ENCODE data around the gene GABRR3. TPM values are rescaled to one million over a fixed set of nuclear protein-coding genes. Genes with fewer than 3 reads are reported as not detected.

Gene GABRR3
- total RNA-seq, 1 donor from 2014 or later: not detected

DNA sequence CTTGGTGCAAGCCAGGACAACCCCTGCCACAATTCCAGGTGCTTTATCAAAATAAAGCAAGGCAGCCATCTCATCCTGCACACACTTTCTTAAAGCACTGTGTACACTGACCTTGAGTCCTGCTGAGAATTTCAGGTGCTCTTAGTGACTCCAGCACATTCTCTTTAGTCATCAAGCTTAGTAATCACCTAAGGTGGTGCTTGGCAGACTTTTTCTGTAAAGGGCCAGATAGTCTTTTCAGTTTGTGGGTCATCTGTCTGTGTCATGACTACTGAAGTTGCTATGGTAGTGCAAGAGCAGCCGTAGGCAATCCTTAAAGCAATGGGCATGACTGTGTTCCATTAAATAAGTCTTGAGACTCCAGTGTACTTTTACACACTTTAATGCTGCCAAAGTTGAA, 99.3 kb downstream of the GABRR3 start:
- no peak overlapping the region for H3K4me3 ChIP-seq
- no peaks in the 10 kb centered on the region for H3K4me1 ChIP-seq
- no peaks in the 10 kb centered on the region for H3K27me3 ChIP-seq
- intact Hi-C loops (cut with DNase I): no loop called here
- no peak for TF ChIP-seq POLR2A (IDR thresholded peaks at IDR 0.05)
- TF ChIP-seq, protein P1, sequence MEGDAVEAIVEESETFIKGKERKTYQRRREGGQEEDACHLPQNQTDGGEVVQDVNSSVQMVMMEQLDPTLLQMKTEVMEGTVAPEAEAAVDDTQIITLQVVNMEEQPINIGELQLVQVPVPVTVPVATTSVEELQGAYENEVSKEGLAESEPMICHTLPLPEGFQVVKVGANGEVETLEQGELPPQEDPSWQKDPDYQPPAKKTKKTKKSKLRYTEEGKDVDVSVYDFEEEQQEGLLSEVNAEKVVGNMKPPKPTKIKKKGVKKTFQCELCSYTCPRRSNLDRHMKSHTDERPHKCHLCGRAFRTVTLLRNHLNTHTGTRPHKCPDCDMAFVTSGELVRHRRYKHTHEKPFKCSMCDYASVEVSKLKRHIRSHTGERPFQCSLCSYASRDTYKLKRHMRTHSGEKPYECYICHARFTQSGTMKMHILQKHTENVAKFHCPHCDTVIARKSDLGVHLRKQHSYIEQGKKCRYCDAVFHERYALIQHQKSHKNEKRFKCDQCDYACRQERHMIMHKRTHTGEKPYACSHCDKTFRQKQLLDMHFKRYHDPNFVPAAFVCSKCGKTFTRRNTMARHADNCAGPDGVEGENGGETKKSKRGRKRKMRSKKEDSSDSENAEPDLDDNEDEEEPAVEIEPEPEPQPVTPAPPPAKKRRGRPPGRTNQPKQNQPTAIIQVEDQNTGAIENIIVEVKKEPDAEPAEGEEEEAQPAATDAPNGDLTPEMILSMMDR (IDR thresholded peaks at IDR 0.05): no peak
- TF ChIP-seq POLR2AphosphoS5 (IDR thresholded peaks at IDR 0.05; ENCODE audit: insufficient read depth in 1 of 2, low read depth in 1 of 2): no peak
- H3K27ac ChIP-seq: no peak overlapping the region
- no peak for DNase-seq (ENCODE audit: extremely low spot score in 2 of 2)
- no peaks in the 10 kb centered on the region for H3K9me3 ChIP-seq
- H3K36me3 ChIP-seq: peaks cover 0 to 43% of the 10 kb centered on the region in 2 donors

Other genes starting within 250 kb of the GABRR3 start
- 22.6 TPM for gene CRYBG3, start 213.3 kb downstream of the GABRR3 start, total RNA-seq
- gene RIOX2, start 62.9 kb downstream of the GABRR3 start, total RNA-seq: 33.4 TPM
- gene OR5AC2, start 51.9 kb upstream of the GABRR3 start, total RNA-seq: not detected
- not detected for gene OR5H1, start 95.4 kb upstream of the GABRR3 start, total RNA-seq
- not detected for gene OR5H14, start 112.2 kb upstream of the GABRR3 start, total RNA-seq
- not detected for gene OR5H15, start 131.4 kb upstream of the GABRR3 start, total RNA-seq
- not detected for gene OR5H6, start 228.9 kb upstream of the GABRR3 start, total RNA-seq
- not detected for gene OR5H2, start 247.2 kb upstream of the GABRR3 start, total RNA-seq